Globus pallidus (tissue), 1 donor: Measurements from ENCODE around the gene TMEM154.

Source experiments
- DNase-seq: peaks from one replicate; pipeline ENCODE4 v3.0.0-alpha.2; 2015; ENCODE audit warnings: low spot score

TMEM154 gene

GRCh38 chr4:152679414-152680281, at the start of gene TMEM154:
TMEM154 (minus strand) TSS chr4:152679997; CDS start chr4:152679933, 64 bp downstream.
- peak; percentile 38 for DNase-seq

DNA sequence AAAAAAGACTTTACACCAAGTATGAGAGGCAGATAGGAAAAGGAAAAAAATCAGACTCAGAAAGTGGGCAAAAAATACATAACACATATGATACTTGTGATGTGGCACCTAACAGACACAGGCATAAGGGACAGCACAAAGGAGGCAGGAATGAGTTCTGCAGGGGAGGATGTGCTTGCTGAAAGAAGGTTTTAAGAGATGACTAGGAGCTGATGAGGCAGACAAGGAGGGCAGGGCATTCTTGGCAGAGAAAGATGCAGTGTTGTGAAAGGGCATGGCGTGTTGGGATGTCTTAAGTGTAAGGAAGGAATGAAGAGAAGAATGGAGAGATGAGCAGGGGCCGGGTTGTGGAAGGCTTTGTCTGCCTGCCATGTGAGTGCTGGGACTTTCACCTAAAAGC, 49.7 kb upstream of the TMEM154 start:
- DNase-seq = no peak

GRCh38 chr4:152728343-152728742, 48.5 kb upstream of the TMEM154 start:
- no peak for DNase-seq

DNA sequence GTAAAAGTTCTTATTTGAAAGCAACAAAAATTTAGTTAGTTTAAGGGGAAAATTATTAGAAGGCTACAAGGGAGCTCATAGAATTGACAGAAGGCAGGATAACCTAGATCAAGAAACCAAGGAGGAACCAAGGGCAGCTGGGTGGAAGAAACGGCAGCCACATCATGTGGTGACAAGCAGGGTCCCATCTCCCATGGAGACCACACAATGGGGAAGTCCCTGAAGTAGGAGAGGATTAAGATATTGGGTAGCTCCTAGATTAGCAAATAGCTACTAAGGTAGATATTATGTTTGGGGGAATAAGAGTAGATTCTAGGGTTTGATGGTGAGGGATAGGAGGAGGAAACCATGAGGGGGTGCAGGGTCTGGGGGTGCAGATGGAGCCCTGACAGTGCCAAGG, 48.0 kb upstream of the TMEM154 start:
- no peak for DNase-seq

GRCh38 chr4:152724494-152724893, 44.7 kb upstream of the TMEM154 start:
- no peak for DNase-seq

GRCh38 chr4:152723236-152723635, 43.4 kb upstream of the TMEM154 start:
- no peak for DNase-seq

DNA sequence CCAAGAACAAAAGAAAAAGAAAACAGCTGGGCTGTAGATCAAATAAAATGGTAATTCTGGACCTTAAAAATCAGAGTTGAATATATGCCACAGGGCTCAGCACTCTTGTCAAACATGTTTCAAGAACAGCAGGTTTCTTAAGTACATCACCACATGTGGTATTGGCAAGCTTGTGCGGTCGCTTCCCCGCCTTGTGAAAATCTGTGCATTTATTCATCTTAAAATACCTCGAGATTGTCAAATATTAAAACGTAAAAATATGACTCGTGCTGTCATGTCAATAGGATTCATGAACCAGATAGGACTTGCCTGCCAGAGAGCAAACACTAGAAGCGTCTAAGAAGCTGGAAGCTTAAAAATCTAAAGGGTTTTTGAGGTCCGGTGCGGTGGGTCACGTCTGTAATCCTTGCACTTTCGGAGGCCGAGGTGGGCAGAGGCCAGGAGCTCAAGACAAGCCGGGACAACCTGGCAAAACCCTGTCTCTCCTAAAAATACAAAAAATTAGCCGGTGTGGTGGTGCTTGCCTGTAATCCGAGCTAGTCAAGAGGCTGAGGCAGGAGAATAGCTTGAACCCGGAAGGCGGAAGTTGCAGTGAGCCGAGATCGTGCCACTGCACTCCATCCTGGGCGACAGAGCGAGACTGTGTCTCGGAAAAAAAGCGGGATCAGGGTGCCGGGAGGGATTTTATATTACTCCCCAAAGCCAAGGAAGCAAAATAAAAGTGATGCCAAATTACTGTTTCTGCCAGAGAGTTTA, 40.2 kb upstream of the TMEM154 start:
- no peak for DNase-seq

GRCh38 chr4:152719291-152719690, 39.5 kb upstream of the TMEM154 start:
- DNase-seq = no peak

- no peak for DNase-seq
These were observed 35.3 kb upstream of the TMEM154 start for GRCh38 chr4:152715076-152715475.

DNA sequence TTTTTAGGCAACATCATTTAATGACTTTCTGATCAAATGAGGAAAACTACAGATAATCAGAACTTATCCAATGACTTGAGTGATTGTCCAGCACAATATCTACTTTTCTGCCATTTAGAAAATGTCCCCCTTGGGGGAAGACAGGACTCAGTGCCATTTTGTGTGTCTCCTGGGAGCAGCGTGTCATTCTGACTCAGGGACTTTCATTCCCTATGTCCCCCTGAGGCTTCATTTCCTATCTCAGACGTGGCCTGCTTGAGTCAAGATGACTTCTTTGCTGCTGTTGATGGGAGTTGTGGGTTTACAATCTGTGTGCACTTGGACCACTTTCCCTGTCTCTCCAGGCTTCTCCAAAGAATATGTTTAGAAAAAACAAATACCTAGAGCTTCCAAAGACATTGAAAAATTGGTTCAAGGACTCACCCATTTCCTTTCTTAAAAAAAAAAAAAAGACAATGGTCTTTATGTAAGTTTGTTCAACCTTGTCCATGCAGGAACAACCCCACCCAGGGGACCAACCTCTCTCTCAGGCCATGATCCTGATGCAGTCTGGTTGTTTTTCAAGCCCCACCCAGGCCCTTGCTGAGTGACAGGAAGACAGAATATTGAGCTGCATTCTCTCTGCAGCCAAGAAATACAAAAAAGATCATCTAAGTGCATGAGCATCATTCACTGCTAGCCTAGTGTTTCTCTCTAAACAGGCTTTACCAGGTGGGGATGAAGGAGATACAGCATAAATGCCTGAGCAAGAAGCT, 34.3 kb upstream of the TMEM154 start:
- no peak for DNase-seq

- DNase-seq = no peak
These were observed 30.1 kb upstream of the TMEM154 start for GRCh38 chr4:152709675-152710438.

DNA sequence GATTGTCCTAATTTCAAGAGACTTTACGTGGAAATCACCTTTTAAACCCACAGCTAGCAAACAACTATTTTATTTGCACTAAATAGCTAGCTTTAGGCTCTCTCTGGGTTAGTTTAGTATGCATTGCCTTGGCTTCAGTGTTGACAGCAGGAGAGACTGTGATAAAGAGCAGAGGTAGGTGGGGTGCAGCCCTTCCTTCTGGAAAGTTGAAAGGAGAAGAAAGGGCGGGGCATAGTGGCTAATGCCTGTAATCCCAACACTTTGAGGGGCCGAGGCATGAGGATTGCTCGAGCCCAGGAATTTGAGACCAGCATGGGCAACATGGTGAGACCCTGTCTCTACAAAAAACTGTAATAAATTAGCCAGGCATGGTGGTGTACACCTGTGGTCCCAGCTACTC, 29.0 kb upstream of the TMEM154 start:
- DNase-seq = no peak

DNA sequence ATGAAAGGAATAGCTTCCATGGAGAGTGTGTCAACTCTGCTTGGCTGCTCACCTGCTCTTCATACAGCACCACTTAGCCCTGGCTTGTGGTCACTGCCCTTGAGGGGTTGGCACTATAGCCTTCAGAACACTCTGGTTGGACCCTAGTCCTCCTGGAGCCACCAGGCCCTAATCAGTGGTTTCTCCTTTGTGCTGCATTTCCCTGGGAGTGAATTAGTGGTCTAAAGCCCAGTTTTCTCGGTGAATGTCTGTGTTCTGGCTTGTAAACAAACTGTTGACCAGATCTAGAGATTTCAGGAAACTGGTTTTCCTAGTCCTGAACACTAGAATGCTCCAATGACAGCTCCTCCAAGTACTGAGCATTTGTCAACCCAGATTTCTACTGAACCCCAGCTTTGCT, 28.6 kb upstream of the TMEM154 start:
- DNase-seq = no peak

DNA sequence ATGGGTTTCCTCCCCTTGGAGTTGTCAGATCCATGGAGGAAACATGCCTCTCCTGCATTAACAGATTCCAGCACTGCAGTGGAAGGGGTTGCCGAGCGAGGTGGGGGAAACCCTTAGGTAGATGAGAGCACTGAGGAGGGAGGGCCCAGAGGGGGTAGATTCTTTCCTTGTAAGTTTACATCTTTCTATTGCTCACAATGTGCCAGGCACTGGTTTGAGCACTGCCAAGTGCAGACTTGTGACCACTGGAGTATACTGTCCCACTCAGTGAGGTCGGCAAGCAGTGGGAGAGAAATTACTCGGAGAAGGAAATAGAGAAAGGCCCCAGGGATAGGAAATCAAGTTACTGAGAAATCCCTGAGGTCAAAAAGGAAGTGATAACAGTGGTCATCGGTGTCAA, 27.8 kb upstream of the TMEM154 start:
- DNase-seq = no peak

DNA sequence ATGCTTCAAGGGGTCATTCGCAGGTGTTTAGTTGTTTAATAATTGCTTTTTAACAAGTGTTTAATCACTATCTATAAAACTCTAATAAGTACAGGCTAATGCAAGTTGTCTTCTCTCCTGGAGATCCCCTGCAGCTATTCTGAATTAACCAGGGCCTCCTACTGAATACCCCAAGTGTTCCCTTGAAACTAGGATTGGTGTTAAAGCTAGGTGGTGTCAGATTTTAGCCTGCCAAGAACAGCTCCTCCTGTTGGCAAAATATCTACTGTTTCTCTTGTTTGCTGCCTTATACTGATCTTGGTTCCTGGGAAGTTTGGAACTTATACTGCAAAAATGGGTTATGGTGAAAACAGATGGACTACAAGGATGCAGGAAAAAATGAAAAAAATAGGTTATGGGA, 26.1 kb upstream of the TMEM154 start:
- DNase-seq = no peak

DNA sequence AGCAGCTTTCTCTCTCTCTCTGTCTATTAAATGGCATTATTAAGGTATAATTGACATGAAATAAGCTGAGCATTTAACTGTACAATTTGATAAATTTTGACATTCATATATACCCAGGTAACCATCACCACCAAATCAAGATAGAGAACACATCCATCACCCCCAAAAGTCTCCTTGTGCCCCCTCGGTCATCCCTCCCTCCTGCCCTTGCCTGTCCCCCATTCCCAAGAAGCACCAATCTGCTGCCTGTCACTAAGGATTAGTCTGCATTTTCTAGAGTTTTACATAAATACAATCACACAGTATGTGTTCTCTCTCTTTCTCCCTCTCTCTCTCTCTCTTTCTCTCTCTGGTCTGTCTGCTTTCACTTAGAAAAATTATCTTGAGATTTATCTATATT, 25.0 kb upstream of the TMEM154 start:
- DNase-seq = no peak

DNA sequence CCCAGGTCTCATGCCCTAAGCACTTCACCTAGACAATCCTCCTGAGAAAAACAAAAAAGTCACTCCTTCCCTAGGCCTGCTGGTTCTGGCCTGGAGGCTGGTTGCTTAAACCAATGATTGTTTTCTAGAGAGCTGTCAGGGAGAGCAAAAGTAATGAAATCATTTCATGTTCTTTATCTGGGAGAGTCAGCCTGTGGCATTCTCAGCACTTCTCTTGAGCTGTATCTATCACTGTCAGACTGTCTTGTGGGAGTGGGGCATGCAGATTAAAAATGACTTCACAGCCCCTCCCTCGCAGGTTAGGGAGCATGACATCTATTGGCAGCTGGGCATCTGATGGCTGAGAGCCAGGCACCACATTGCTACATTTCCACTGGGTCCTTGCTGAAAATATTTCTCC, 20.4 kb upstream of the TMEM154 start:
- DNase-seq = no peak

GRCh38 chr4:152699313-152699712, 19.5 kb upstream of the TMEM154 start:
- no peak for DNase-seq

DNA sequence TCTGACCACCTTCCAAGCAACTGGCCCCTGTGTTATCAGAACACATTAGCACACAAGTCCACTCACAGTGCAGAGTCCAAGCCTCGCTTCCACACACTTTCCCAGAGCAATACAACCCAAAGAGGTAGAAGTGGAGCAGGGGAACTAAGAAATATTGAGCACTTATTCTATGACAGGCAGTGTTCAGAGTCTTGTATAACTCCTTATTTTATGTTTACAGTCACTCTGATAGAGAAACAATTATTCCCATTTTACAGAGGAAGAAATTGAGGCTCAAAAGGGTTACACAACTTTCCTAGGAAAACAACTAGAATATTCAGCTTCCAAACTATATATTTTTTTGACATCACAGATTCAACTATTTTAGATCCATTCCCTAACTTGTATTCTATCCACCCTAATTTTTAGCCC, 18.3 kb upstream of the TMEM154 start:
- DNase-seq = no peak

GRCh38 chr4:152697284-152698088, 17.7 kb upstream of the TMEM154 start:
- no peak for DNase-seq

- peak; percentile 58 for DNase-seq
These were observed 17.0 kb upstream of the TMEM154 start for GRCh38 chr4:152696764-152697261.
